Endothelial cell of umbilical vein (primary cell): ENCODE data around the gene RYR1. TPM values are rescaled to one million over a fixed set of nuclear protein-coding genes. Genes with fewer than 3 reads are reported as not detected.

ENCODE experiments used
- BruUV-seq: library from RNA; stranded (reverse); fragments of 400-500 nt; replicated peaks from 2 replicates; lab custom pipeline; 2021; lab: Mats Ljungman, UMichigan
- CTCF ChIA-PET: fragments of 300-600, 350-600 bp; sonication (Branson Sonifier 250); formaldehyde crosslinking; loops from one replicate; lab custom pipeline; 2021; ENCODE audit warnings: antibody characterized with exemption, inconsistent platforms; lab: Charles Lee
- POLR2A ChIA-PET: fragments of 300-600, 350-600 bp; sonication (Branson Sonifier 250); formaldehyde crosslinking; loops from one replicate; lab custom pipeline; 2021; ENCODE audit warnings: antibody characterized with exemption, inconsistent platforms; lab: Charles Lee
- DNase-seq: peaks from one replicate; pipeline ENCODE4 v3.0.0-alpha.2; 2011; ENCODE audit warnings: low read depth, low spot score
- FAIRE-seq: peaks from 2 replicates; lab custom pipeline; 2011; peaks lifted over from hg19 to GRCh38; lab: Jason Lieb, UNC
- H2AFZ ChIP-seq: 2 replicates; pipeline ENCODE4 v1.6.0; 2012; ENCODE audit warnings: low read depth, low read length, control low read depth, inconsistent platforms
- H3K27ac ChIP-seq: 2 replicates; pipeline ENCODE4 v1.5.1; 2011; ENCODE audit warnings: low read depth, mild to moderate bottlenecking, control low read depth, low read length, moderate library complexity; ENCODE audit not compliant: insufficient read depth
- H3K27me3 ChIP-seq, 2 experiments: 2 replicates each; pipeline versions ENCODE4 v1.6.0 to v1.6.1; 2011; ENCODE audit warnings: low read length in 2 of 2, mixed read lengths in 1 of 2; ENCODE audit not compliant: control insufficient read depth in 2 of 2, insufficient read depth in 2 of 2
- H3K36me3 ChIP-seq, 2 experiments: 2 replicates in 1 of 2; 3 replicates in 1 of 2; pipeline ENCODE4 v1.5.1; 2011; ENCODE audit warnings: low read length in 2 of 2, mild to moderate bottlenecking in 1 of 2, moderate library complexity in 1 of 2; ENCODE audit not compliant: control insufficient read depth in 2 of 2, insufficient read depth in 2 of 2; ENCODE audit errors: extremely low read depth in 1 of 2
- H3K4me1 ChIP-seq: 3 replicates; pipeline ENCODE4 v1.5.1; 2011; ENCODE audit warnings: mild to moderate bottlenecking, low read length; ENCODE audit not compliant: control insufficient read depth, insufficient read depth; ENCODE audit errors: extremely low read depth
- H3K4me2 ChIP-seq: 2 replicates; pipeline ENCODE4 v1.6.1; 2011; ENCODE audit warnings: low read length, control low read depth, mixed read lengths; ENCODE audit not compliant: insufficient read depth
- H3K4me3 ChIP-seq, 3 experiments: fragments of 200-600 bp in 1 of 3; sonication (generic), shearing (Covaris generic) in 1 of 3; replicated peaks in 1 of 3; 2 replicates each; pipeline ENCODE4 v1.5.1; 2011 to 2016; ENCODE audit warnings: control low read depth in 3 of 3, low read length in 3 of 3, mild to moderate bottlenecking in 2 of 3, inconsistent platforms in 1 of 3, low read depth in 1 of 3, moderate library complexity in 1 of 3; ENCODE audit not compliant: insufficient read depth in 1 of 3
- H3K79me2 ChIP-seq: 2 replicates; pipeline ENCODE4 v1.6.0; 2012; ENCODE audit warnings: low read length, inconsistent platforms; ENCODE audit not compliant: control insufficient read depth, insufficient read depth
- H3K9ac ChIP-seq: replicated peaks from 2 replicates; pipeline ENCODE3; 2011; ENCODE audit warnings: low read length, control low read depth; ENCODE audit not compliant: insufficient read depth; ENCODE audit errors: extremely low read depth
- H3K9me1 ChIP-seq: replicated peaks from 3 replicates; pipeline ENCODE4 v1.6.0; 2011; ENCODE audit warnings: mild to moderate bottlenecking, low read length; ENCODE audit not compliant: control insufficient read depth, insufficient read depth; ENCODE audit errors: extremely low read depth
- H3K9me3 ChIP-seq: replicated peaks from 2 replicates; pipeline ENCODE4 v1.5.1; 2012; ENCODE audit warnings: low read length, inconsistent platforms; ENCODE audit not compliant: control insufficient read depth, insufficient read depth
- H4K20me1 ChIP-seq: replicated peaks from 2 replicates; pipeline ENCODE3; 2011; ENCODE audit warnings: mild to moderate bottlenecking, low read length; ENCODE audit not compliant: control insufficient read depth, insufficient read depth; ENCODE audit errors: extremely low read depth
- EZH2 ChIP-seq: IDR thresholded peaks from 2 replicates; pipeline ENCODE4 v1.6.1; 2012; ENCODE audit warnings: borderline replicate concordance, low read depth, mild to moderate bottlenecking, moderate library complexity, low read length, inconsistent platforms; ENCODE audit not compliant: severe bottlenecking
- FOS ChIP-seq: IDR thresholded peaks from 2 replicates; pipeline ENCODE4 v1.6.1; 2011; ENCODE audit warnings: mild to moderate bottlenecking, low read length, moderate library complexity, borderline replicate concordance; ENCODE audit not compliant: insufficient read depth
- GATA2 ChIP-seq: IDR thresholded peaks from 2 replicates; pipeline ENCODE4 v1.7.0; 2011; ENCODE audit warnings: low read depth, mild to moderate bottlenecking, moderate library complexity, mixed read lengths, low read length; ENCODE audit not compliant: insufficient read length, insufficient read depth
- JUN ChIP-seq: IDR thresholded peaks from 2 replicates; pipeline ENCODE4 v1.6.1; 2011; ENCODE audit warnings: borderline replicate concordance, low read depth; ENCODE audit not compliant: insufficient read length, insufficient read depth
- MYC ChIP-seq: IDR thresholded peaks from one replicate; pipeline ENCODE4 v1.6.1; 2011; ENCODE audit warnings: mild to moderate bottlenecking, low read depth, low read length
- POLR2A ChIP-seq: IDR thresholded peaks from 2 replicates; pipeline ENCODE4 v1.6.1; 2012; ENCODE audit warnings: low read depth, mild to moderate bottlenecking, control low read depth, low read length
- POLR2AphosphoS5 ChIP-seq: IDR thresholded peaks from 2 replicates; pipeline ENCODE4 v1.6.1; 2012; ENCODE audit warnings: low read depth, mild to moderate bottlenecking, control low read depth, low read length, moderate library complexity; ENCODE audit not compliant: insufficient read depth
- dilution Hi-C: fragments of 300-500 bp; cut with MboI; formaldehyde crosslinking; loops from one replicate; pipeline ENCODE4 v1.15.0; 2019; ENCODE audit warnings: low sequenced_read_pairs; ENCODE audit not compliant: extremely low pct_ligation_motif_present
- intact Hi-C: fragments of 100-400 bp; cut with micrococcal nuclease; formaldehyde crosslinking; loops from one replicate; pipeline ENCODE4 v1.10.0; 2022
- polyA plus RNA-seq, 4 experiments: library from polyadenylated mRNA; depleted of rRNA in 3 of 4; stranded (reverse) in 3 of 4; unstranded in 1 of 4; fragments of >200 nt; gene quantifications; 2 replicates each; pipeline versions ENCODE4 v1.2.1 to v1.2.3, GENCODE V29; 2011 to 2012; ENCODE audit warnings: missing spikeins in 1 of 4
- total RNA-seq: library from RNA; stranded (reverse); gene quantifications from 2 replicates; pipeline ENCODE4 v1.2.3, GENCODE V29; 2021
- TF ChIP-seq, protein P1 (sequence below): IDR thresholded peaks from 2 replicates; pipeline ENCODE4 v1.6.1; 2011; ENCODE audit not compliant: insufficient read depth, insufficient read length
- TF ChIP-seq, protein P2 (sequence below), 2 donors: IDR thresholded peaks; 1 replicate in 1 of 2; 2 replicates in 1 of 2; pipeline ENCODE4 v1.5.1; 2011; ENCODE audit warnings: low read length in 2 of 2, mild to moderate bottlenecking in 2 of 2, moderate library complexity in 2 of 2, control low read depth in 1 of 2, inconsistent platforms in 1 of 2, low read depth in 1 of 2; ENCODE audit not compliant: insufficient read depth in 1 of 2; ENCODE audit errors: extremely low read depth in 1 of 2

The RYR1 gene
- total and polyA plus RNA-seq, 2 donors (not counting 3 experiments of a cell fraction or from before 2014, with no cell fraction given) = under 0.01 to 0.02 TPM

DNA sequence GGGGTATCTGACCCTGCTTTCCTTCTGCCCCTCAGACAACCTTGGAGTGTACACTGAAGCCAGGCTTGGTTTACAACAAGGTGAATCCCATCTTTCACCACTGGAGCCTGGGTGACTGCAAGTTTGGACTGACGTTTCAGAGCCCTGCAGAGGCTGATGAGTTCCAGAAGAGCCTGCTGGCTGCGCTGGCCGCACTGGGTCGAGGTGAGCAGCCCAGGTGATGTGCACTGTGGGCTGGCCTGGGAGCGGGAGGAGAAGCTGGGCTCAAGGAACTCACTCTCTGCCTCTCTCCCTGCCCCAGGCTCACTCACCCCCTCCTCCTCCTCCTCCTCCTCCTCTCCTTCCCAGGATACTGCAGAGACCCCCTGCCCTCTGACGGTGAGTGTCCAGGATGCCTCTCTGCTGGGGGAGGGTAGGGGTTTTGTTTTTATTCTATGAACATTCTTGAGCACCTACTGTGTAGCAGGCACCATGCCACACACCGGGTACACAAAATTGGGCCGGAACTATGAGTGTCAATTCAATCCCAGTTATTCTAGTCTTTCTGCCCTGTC lies 41.5 kb upstream of the RYR1 start:
- BruUV-seq = no TSS peak
- H3K4me1 ChIP-seq = peaks cover 15% of the 10 kb centered on the region
- H3K9ac ChIP-seq = no peak overlapping the region
- dilution Hi-C loops = no loop called here
- H3K4me3 ChIP-seq = no peak overlapping the region
- H2AFZ ChIP-seq = no peak overlapping the region
- H3K4me2 ChIP-seq = no peak overlapping the region
- no peak for DNase-seq
- no peaks in the 10 kb centered on the region for H3K27me3 ChIP-seq
- no peaks in the 10 kb centered on the region for H3K9me3 ChIP-seq
- no peaks in the 10 kb centered on the region for H4K20me1 ChIP-seq
- TF ChIP-seq POLR2AphosphoS5 = no peak
- no peak for TF ChIP-seq EZH2
- TF ChIP-seq, protein P1, sequence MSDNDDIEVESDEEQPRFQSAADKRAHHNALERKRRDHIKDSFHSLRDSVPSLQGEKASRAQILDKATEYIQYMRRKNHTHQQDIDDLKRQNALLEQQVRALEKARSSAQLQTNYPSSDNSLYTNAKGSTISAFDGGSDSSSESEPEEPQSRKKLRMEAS = no peak
- no peak for TF ChIP-seq JUN
- no peak for TF ChIP-seq POLR2A
- TF ChIP-seq, protein P2, sequence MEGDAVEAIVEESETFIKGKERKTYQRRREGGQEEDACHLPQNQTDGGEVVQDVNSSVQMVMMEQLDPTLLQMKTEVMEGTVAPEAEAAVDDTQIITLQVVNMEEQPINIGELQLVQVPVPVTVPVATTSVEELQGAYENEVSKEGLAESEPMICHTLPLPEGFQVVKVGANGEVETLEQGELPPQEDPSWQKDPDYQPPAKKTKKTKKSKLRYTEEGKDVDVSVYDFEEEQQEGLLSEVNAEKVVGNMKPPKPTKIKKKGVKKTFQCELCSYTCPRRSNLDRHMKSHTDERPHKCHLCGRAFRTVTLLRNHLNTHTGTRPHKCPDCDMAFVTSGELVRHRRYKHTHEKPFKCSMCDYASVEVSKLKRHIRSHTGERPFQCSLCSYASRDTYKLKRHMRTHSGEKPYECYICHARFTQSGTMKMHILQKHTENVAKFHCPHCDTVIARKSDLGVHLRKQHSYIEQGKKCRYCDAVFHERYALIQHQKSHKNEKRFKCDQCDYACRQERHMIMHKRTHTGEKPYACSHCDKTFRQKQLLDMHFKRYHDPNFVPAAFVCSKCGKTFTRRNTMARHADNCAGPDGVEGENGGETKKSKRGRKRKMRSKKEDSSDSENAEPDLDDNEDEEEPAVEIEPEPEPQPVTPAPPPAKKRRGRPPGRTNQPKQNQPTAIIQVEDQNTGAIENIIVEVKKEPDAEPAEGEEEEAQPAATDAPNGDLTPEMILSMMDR (IDR thresholded peaks at IDR 0.05; ENCODE audit: extremely low read depth in 1 of 2, insufficient read depth in 1 of 2, low read depth in 1 of 2, low read length in 2 of 2) = no peak
- no peak for TF ChIP-seq FOS
- no peak for TF ChIP-seq MYC
- no peak for TF ChIP-seq GATA2
- no peak for FAIRE-seq
- CTCF ChIA-PET = interaction anchor here (1.6 kb wide), 1 partner anchor 11 kb away, joined by 7 read pairs; the partner anchor contains the start of gene FAM98C
- POLR2A ChIA-PET = no interaction called here
- H3K27ac ChIP-seq = no peak overlapping the region
- H3K9me1 ChIP-seq = no peaks in the 10 kb centered on the region
- peaks cover 0 to 5% of the 10 kb centered on the region in 2 experiments for H3K36me3 ChIP-seq
- peaks cover 18% of the 10 kb centered on the region for H3K79me2 ChIP-seq
- intact Hi-C loops = no loop called here
